ENCODE results near the gene MRM2.

The MRM2 gene

DNA sequence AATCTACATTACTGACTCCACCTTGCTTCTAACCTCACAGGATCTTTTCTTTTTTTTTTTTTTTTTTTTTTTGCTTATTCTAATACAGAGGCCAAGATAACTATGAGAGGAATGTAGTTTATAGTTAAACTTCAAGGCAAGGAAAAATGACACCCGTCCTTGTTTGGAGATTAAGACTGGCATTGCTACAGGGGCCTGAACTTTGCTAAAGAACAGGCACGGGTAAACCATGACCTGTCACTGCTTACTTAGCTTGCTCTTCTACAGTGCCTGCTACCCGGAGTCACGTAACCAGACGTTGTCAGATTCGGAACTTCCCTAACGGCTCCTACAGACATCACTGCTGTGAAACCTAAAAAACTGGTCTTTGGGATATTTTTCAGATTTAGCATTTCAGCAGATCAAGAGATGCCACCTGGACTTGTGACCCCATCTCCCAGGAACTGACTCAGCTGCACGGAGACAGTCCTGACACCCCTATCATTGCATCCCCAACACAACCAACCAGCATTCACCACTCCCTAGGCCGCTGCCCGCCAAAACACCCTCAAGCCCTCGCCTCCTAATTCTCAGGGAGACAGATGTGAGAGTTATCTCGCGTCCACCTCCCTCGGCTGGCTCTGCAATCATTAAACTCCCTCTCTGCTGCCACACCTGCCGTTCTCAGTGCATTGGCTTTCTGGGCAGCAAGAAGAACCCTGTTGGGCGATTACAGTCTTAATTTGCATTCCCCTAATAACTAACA lies 36.8 kb downstream of the MRM2 start:
- H3K36me3 ChIP-seq (ENCODE audit: control insufficient read depth, insufficient read depth, low read length): peaks cover 13% of the 10 kb centered on the region
- WGBS, 2 experiments: 94 to 95% methylated on average over 16 of the region's 16 CpGs

DNA sequence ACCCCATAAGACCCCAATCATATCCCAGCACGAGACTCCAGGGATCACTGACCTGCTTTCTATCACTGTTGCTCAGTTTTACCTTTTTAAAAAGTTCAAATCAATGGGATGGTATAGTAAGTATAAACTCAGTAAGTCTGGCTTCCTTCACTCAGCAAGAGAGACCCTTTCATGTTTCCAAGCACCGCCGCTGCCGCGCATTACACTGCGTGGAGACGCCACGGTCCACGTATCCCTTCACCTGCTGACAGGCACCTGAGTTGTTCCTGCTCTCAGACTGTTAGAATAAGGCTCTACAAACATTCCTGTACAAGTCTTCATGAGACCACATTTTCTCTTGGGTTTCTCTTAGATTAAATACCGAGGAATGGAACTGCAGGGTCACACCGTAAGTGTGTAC lies 37.6 kb downstream of the MRM2 start:
- Histone ChIP-seq H3K9me3 (ENCODE audit: control insufficient read depth, low read length) (no peaks in the 10 kb centered on the region), H3K27me3 (ENCODE audit: control insufficient read depth, insufficient read depth, low read length, poor library complexity, severe bottlenecking) (no peaks in the 10 kb centered on the region), H3K36me3 (ENCODE audit: control insufficient read depth, insufficient read depth, low read length) (peaks cover 13% of the 10 kb centered on the region), H3K27ac (ENCODE audit: insufficient read depth, low read depth, low read length, poor library complexity, severe bottlenecking) (no peak overlapping the region), H3K4me3 (ENCODE audit: insufficient read depth, low read depth, low read length) (no peak overlapping the region), H3K4me1 (ENCODE audit: control insufficient read depth, insufficient read depth, low read length) (peaks cover 8% of the 10 kb centered on the region)
- 96 to 97% methylated on average over 11 of the region's 11 CpGs for WGBS, 2 experiments

More for the DNA sequence above, 36.8 kb downstream of the MRM2 start:
- no peaks in the 10 kb centered on the region for H3K9me3 ChIP-seq (ENCODE audit: control insufficient read depth, low read length)
- H3K27ac ChIP-seq (ENCODE audit: insufficient read depth, low read depth, low read length, poor library complexity, severe bottlenecking): no peak overlapping the region
- H3K4me3 ChIP-seq (ENCODE audit: insufficient read depth, low read depth, low read length): no peak overlapping the region
- peaks cover 8% of the 10 kb centered on the region for H3K4me1 ChIP-seq (ENCODE audit: control insufficient read depth, insufficient read depth, low read length)
- no peaks in the 10 kb centered on the region for H3K27me3 ChIP-seq (ENCODE audit: control insufficient read depth, insufficient read depth, low read length, poor library complexity, severe bottlenecking)

- Histone ChIP-seq H3K4me1 (ENCODE audit: control insufficient read depth, insufficient read depth, low read length) (peaks cover 8% of the 10 kb centered on the region), H3K36me3 (ENCODE audit: control insufficient read depth, insufficient read depth, low read length) (peaks cover 13% of the 10 kb centered on the region), H3K27me3 (ENCODE audit: control insufficient read depth, insufficient read depth, low read length, poor library complexity, severe bottlenecking) (no peaks in the 10 kb centered on the region), H3K9me3 (ENCODE audit: control insufficient read depth, low read length) (no peaks in the 10 kb centered on the region), H3K4me3 (ENCODE audit: insufficient read depth, low read depth, low read length) (no peak overlapping the region), H3K27ac (ENCODE audit: insufficient read depth, low read depth, low read length, poor library complexity, severe bottlenecking) (no peak overlapping the region)
- 87 to 90% methylated on average over 13 of the region's 13 CpGs for WGBS, 2 experiments
Observed at GRCh38 chr7:2203766-2204300, 38.2 kb downstream of the MRM2 start.

- Histone ChIP-seq H3K9me3 (ENCODE audit: control insufficient read depth, low read length) (no peaks in the 10 kb centered on the region), H3K27ac (ENCODE audit: insufficient read depth, low read depth, low read length, poor library complexity, severe bottlenecking) (no peak overlapping the region), H3K36me3 (ENCODE audit: control insufficient read depth, insufficient read depth, low read length) (peaks cover 11% of the 10 kb centered on the region), H3K4me3 (ENCODE audit: insufficient read depth, low read depth, low read length) (no peak overlapping the region), H3K4me1 (ENCODE audit: control insufficient read depth, insufficient read depth, low read length) (peaks cover 8% of the 10 kb centered on the region), H3K27me3 (ENCODE audit: control insufficient read depth, insufficient read depth, low read length, poor library complexity, severe bottlenecking) (no peaks in the 10 kb centered on the region)
- WGBS, 2 experiments: 82 to 87% methylated on average over 20 of the region's 20 CpGs
Observed at GRCh38 chr7:2202901-2203765, 38.9 kb downstream of the MRM2 start.

DNA sequence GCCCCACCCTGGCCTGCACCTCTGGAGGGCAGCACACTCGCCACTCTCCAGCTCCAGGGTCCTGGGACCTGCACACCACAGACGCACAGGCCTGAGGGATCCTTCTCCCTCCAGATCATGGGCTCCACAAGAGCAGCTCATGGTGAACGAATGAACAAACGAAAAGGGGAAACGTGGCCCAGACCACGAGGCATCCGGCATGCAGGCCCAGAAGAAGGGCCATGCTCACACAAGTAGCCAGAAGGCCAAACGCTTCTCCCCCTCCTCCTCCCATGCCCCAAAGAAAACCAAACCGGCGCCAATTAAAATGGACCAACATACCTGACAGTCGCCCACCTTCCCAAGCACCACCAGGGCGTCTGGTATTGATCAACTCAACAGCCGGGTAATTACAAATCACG lies 39.6 kb downstream of the MRM2 start:
- WGBS, 2 experiments: 94% methylated on average over 14 of the region's 14 CpGs
- no peaks in the 10 kb centered on the region for H3K27me3 ChIP-seq (ENCODE audit: control insufficient read depth, insufficient read depth, low read length, poor library complexity, severe bottlenecking)
- no peak overlapping the region for H3K4me3 ChIP-seq (ENCODE audit: insufficient read depth, low read depth, low read length)
- no peaks in the 10 kb centered on the region for H3K9me3 ChIP-seq (ENCODE audit: control insufficient read depth, low read length)
- peaks cover 5% of the 10 kb centered on the region for H3K36me3 ChIP-seq (ENCODE audit: control insufficient read depth, insufficient read depth, low read length)
- no peak overlapping the region for H3K27ac ChIP-seq (ENCODE audit: insufficient read depth, low read depth, low read length, poor library complexity, severe bottlenecking)
- H3K4me1 ChIP-seq (ENCODE audit: control insufficient read depth, insufficient read depth, low read length): peaks cover 8% of the 10 kb centered on the region

DNA sequence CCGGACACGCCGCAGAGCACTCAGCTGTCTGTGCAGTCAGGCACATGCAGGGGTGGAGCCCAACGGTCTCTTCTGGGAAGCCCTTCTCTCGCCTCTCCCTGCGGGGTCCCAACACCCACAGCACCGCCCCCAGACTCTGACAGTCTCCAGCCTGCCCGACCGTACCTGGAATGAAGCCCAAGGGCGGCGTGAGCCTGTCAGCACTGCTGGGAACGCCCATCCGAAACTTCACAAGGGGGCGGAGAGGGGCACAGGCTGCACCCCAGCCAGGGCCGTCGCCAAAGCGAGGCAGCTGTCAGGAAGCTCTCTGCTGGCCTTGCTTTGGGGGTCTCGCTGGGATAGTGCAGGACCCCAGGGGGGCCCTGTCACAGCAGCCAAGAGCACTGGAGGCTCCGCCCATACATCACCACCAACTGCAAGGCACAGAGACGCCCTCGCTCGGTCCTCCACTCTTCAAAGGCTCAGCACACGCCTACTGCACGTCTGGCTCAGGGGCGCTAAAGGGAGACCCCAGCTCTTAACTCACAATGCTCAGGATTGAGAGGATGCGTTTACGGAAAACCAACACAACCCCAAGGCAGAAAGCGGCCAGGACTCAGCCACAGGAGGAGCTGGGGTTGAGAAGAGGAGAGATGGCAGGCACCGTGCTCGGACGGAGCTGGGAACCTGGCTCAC lies 40.2 kb downstream of the MRM2 start:
- no peak overlapping the region for H3K4me3 ChIP-seq (ENCODE audit: insufficient read depth, low read depth, low read length)
- no peaks in the 10 kb centered on the region for H3K36me3 ChIP-seq (ENCODE audit: control insufficient read depth, insufficient read depth, low read length)
- 91 to 92% methylated on average over 31 of the region's 31 CpGs for WGBS, 2 experiments
- H3K4me1 ChIP-seq (ENCODE audit: control insufficient read depth, insufficient read depth, low read length): peaks cover 8% of the 10 kb centered on the region
- no peaks in the 10 kb centered on the region for H3K9me3 ChIP-seq (ENCODE audit: control insufficient read depth, low read length)
- H3K27me3 ChIP-seq (ENCODE audit: control insufficient read depth, insufficient read depth, low read length, poor library complexity, severe bottlenecking): no peaks in the 10 kb centered on the region
- H3K27ac ChIP-seq (ENCODE audit: insufficient read depth, low read depth, low read length, poor library complexity, severe bottlenecking): no peak overlapping the region

GRCh38 chr7:2201128-2201527 lies 40.9 kb downstream of the MRM2 start:
- Histone ChIP-seq H3K36me3 (ENCODE audit: control insufficient read depth, insufficient read depth, low read length) (no peaks in the 10 kb centered on the region), H3K4me3 (ENCODE audit: insufficient read depth, low read depth, low read length) (no peak overlapping the region), H3K27me3 (ENCODE audit: control insufficient read depth, insufficient read depth, low read length, poor library complexity, severe bottlenecking) (no peaks in the 10 kb centered on the region), H3K9me3 (ENCODE audit: control insufficient read depth, low read length) (no peaks in the 10 kb centered on the region), H3K27ac (ENCODE audit: insufficient read depth, low read depth, low read length, poor library complexity, severe bottlenecking) (no peak overlapping the region), H3K4me1 (ENCODE audit: control insufficient read depth, insufficient read depth, low read length) (peaks cover 8% of the 10 kb centered on the region)
- WGBS, 2 experiments: 93 to 96% methylated on average over 10 of the region's 10 CpGs

GRCh38 chr7:2200584-2200980 lies 41.4 kb downstream of the MRM2 start:
- H3K9me3 ChIP-seq (ENCODE audit: control insufficient read depth, low read length): no peaks in the 10 kb centered on the region
- WGBS, 2 experiments: 96% methylated on average over 18 of the region's 18 CpGs
- H3K4me1 ChIP-seq (ENCODE audit: control insufficient read depth, insufficient read depth, low read length): peaks cover 8% of the 10 kb centered on the region
- H3K4me3 ChIP-seq (ENCODE audit: insufficient read depth, low read depth, low read length): no peak overlapping the region
- peaks cover 2% of the 10 kb centered on the region for H3K36me3 ChIP-seq (ENCODE audit: control insufficient read depth, insufficient read depth, low read length)
- no peaks in the 10 kb centered on the region for H3K27me3 ChIP-seq (ENCODE audit: control insufficient read depth, insufficient read depth, low read length, poor library complexity, severe bottlenecking)
- no peak overlapping the region for H3K27ac ChIP-seq (ENCODE audit: insufficient read depth, low read depth, low read length, poor library complexity, severe bottlenecking)

GRCh38 chr7:2199956-2200583 lies 41.9 kb downstream of the MRM2 start:
- no peak overlapping the region for H3K4me3 ChIP-seq (ENCODE audit: insufficient read depth, low read depth, low read length)
- peaks cover 5% of the 10 kb centered on the region for H3K36me3 ChIP-seq (ENCODE audit: control insufficient read depth, insufficient read depth, low read length)
- H3K4me1 ChIP-seq (ENCODE audit: control insufficient read depth, insufficient read depth, low read length): peaks cover 8% of the 10 kb centered on the region
- no peak overlapping the region for H3K27ac ChIP-seq (ENCODE audit: insufficient read depth, low read depth, low read length, poor library complexity, severe bottlenecking)
- H3K27me3 ChIP-seq (ENCODE audit: control insufficient read depth, insufficient read depth, low read length, poor library complexity, severe bottlenecking): no peaks in the 10 kb centered on the region
- H3K9me3 ChIP-seq (ENCODE audit: control insufficient read depth, low read length): no peaks in the 10 kb centered on the region
- 93% methylated on average over 25 of the region's 25 CpGs for WGBS, 2 experiments
